ENCODE data around the gene C9orf78.

The C9orf78 gene

DNA sequence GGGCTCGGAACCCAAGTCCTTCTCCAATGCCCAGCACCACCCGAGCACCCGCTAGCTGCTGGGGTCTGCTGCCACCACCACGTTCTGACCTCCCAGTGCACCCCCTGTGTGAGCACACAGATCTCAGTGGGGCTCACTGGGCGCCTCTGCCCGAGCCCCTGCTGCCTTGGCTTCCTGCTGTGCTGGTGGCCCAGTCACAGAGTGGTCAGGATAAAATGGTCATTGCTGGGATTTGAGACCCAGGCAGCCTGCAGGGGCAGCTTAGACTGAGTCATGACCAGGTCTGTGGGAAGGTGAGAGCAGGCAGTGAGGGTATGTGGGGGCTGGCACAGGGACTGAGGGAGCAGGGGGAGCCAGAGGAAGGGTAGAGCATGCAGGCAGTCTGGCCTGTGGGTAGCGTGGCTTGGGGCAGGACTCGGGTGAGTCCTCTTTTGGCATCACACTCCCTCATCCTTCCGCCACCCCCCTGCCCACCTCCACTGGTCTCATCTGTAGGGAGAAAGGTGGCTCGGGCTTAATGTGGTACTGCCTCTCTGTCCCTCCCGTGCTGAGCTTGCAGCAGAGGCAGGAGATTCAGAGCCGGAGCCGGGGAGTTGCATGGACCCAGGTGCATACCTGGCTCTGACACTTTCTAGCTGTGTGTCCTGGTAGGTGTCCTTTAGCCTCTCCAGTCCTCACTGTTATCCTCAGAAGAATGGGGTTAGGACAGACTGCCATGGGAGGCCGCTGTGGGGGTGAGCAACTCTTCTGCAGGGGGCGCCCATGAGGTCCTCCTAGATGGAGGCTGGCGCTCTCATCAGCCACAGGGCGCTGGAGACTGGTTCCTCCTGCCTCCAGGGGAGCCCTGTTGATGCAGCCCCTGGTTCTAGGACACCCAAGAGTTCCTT is 32.3 kb upstream of the C9orf78 start:
- no peak for DNase-seq (ENCODE audit: low read depth)

DNA sequence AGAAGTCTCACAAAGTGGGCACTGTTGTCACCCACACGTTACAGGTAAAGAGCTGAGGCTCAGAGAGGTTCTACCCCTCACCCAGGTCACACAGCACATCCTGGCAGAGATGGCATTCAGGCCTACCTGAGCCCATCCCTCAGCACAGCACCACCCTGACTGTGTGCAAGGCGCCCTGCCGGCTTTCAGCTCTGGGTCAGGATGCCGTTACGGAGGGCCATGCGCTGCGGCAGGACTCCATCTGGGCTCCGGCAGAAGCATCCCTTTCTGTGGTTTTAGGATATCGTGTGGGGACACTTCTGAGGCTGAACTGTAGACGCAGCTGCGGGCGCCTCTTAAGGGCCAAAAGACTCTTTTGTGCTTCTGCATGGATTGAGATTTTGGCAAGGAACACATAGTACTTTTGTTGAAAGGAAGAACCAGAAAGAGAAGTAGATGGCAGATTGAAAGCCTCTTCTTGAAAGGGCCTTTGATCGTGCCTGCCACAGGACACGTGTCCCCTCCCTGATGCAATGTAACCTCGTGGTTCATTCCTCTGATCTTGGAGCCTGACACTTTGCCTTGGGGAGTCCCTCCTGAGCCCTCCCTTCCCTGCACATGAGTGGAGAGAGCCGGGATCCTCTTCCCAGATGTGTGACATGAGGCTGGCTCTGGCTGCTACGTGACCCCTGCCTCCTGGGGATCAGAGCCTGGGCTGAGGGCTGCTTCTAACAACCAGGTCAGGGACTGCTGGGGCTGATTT is 31.5 kb upstream of the C9orf78 start:
- DNase-seq (ENCODE audit: low read depth) = no peak

DNA sequence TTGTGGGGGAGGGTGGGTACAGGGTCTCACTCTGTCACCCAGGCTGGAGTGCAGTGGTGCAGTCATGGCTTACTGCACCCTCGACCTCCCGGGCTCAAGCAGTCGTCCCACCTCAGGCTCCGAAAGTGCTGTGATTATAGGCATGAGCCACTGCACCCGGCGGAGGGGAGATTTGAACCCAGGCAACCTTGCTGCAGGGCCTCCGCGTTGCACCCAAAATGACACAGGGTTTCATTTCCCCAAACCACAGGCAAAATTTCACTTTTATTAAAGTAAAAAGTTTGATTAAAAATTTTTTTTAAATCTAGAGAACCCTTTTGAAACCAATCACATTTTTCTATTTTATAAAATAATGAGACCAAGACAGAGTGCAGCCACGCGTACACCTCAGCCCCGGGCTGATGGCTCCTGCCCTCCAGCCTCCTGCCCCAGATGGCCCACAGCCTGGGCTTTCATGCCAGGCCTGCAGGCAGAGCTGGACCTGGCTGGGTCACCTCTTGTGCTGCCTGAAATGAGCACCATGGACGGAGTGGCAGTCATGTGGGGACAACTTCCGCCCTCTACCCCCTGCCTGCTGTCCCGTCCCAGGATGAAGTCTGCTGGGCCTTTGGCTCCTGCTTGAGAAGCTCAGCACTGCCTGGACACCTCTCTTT is 30.7 kb upstream of the C9orf78 start:
- DNase-seq (ENCODE audit: low read depth) = no peak

DNA sequence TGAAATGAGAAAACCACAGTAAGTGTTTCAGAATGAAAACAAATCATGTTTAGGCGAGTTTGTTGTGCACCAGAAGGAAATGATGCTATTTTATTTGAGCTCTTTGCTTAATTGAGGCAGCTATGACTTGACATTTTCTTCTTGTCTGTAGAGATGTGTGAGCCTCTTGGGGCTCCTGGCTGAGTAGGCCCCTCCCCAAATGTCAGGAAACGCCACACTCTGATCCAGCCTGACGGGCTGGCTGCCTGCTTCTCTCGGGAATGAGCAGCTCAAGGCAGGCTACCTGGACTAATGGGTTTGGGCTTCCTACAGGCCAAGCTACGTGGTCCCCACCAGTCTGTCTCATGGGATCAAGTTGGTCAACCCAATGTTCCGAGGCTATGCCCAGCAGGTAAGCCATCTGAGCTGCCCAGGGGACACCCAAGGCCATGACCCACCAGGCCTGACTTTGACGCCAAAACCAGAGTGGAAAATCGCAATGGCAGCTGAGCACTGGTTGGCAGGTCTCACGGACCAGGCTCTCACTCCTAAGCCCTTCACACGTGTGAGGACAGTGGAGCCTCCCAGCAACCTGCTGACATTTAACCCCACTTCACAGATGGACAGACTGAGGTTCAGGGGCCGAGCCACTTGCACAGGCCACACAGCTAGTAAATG is 30.0 kb upstream of the C9orf78 start:
- no peak for DNase-seq (ENCODE audit: low read depth)

DNA sequence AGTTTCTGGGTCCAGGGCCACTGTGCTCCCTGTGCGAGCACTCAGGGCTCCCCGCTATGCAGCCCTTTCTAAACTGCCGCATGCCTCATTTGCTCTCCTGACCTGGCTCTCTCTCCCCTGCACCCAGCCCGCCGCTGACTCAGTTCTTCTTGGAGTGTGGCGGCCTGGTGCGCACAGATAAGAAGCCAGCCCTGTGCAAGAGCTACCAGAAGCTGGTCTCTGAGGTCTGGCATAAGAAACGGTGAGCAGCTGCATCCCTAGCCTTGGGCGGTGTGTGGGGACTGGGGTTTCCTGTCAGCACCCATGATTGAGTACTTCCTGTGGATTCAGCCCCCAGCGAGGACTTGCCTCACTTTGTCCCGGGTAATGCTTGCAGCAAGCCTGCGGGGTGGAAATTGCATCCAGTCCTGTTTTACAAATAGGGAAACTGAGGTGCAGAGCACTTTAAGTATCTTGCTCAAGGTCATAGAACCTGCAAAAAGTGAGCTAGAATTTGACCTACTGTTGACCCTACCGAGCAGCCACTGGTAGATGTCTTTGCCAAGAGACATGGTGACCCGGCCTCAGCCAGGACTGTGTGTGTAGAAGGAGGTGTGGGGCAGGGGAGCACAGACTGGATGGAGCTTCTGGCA is 28.1 kb upstream of the C9orf78 start:
- peak; percentile 96 for DNase-seq (ENCODE audit: low read depth)

DNA sequence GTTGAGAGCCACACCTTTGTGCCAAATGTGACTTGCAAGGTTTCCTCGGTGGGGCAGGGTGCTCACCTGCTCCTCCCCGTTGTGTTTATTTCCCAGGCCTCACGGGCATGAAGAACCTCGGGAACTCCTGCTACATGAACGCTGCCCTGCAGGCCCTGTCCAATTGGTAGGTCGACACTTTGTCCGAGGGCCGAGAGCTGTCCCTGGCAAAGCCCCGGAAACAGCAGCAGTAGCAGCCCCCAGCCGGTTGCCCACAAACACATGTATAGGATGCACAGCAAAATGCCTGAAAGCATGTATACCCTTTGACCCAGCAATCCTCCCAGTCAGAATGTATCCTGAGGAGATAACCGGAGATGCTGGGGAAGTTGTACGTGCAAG is 26.4 kb upstream of the C9orf78 start:
- DNase-seq (ENCODE audit: low read depth) = no peak

DNA sequence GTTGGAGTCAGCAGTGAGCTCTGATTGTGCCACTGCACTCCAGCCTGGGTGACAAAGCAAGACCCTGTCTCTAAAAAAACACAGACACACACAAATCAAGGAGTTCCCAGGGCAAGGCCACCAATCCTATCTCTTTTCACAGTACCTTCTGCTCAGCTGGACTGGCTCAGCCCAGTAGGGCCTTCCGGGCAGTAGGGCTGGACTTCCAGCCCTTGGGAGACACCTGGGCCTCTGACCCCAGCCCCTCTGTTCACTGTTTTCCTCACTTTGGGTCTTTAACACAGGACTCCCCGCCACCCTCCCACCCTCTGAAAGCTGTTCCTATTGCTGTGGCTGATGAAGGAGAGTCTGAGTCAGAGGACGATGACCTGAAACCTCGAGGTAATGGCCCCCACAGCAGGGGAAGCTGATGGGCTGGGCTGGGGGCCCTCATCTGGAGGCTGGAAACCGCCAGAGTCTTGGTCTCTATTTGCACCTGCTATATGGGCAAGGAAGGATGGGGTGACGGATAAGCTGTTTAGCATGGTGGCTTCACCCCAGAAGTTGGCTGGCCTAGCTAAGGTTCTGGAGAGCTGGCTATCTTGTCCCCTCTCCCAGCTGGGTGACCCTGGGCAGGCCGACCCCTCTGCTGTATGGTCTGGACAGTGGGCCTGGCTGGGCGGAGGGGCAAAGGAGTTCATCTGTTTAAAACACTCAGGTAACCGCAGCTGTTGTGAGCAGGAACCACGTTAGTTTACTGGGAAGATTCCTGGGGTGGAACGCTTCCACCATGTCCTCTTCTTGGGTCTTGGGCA is 25.8 kb upstream of the C9orf78 start:
- DNase-seq (ENCODE audit: low read depth) = no peak

DNA sequence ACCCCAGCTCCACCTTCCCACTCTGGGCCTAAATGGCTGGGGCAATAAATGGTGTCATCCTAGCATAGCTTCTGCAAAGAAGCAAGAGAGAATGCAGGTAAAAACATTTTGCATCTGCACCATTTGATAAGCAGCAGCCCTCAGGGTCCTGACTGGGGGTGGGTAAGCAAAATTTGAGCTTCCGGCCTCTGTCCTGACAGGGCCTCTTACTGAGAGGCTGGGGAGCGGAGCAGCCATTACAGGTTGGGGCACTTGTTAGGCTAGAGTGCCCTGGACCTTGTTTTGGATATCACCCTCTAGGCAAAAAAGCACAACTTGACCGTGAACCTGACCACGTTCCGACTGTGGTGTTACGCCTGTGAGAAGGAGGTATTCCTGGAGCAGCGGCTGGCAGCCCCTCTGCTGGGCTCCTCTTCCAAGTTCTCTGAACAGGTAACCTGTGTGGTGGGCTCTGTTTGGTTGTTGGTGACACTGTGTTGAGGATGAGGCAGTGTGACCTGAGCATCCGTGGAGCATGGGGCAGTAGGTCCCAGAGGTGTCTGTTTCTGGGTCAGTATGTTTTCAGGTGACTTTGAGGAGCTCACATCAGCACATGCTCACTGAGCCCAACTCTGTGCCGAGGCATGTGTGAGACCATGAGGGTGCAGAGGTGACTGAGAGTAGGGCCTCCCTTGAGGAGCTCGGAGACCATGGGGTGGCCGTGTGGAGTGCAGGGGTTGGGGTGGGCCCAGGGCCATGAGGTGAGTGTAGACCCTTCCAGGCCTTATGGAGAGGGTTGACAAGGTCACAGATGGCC is 23.3 kb upstream of the C9orf78 start:
- no peak for DNase-seq (ENCODE audit: low read depth)

DNA sequence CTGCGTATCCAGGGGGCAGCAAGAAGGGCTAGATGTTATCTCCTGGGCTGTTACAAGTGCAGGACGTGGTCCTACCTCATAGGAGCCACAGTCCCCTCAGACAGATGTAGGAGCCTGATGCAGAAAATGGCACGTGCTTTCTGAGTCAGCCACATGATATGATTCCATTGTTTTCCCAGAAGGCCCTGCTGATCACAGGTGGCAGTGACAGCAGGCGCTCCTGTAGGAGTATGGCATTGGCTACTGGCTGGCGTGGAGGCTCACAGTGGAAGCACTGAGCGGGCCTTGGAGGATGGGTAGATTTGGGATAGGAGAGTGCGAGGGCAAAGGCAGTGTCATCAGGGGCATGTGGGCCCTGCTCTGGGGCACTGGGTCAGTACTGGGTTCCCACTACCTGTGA is 22.1 kb upstream of the C9orf78 start:
- no peak for DNase-seq (ENCODE audit: low read depth)

DNA sequence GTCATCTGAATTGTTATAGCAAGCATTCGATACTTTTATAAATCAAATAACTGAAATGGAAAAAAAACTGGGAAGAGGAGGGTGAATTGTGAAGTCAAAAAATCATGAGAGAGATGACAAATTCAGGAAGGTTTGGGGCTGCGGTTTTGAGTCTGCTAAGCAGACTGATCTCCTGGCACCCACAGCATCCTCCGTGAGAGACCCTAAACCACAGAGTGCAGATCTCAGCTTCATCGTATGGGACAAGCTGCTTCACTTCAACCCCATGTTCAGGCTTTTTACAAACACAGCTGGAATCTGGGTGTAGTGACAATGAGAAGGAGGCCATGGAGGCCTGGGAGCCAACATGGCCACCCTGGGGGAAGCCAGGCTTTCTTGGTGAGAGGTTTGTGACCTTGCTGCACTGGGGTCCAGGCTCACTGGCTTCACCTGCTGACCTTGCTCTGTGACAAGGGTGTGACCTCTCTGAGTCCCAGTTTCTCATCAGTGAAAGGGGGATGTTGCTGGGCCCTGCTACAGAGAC is 19.6 kb upstream of the C9orf78 start:
- DNase-seq (ENCODE audit: low read depth) = no peak

DNA sequence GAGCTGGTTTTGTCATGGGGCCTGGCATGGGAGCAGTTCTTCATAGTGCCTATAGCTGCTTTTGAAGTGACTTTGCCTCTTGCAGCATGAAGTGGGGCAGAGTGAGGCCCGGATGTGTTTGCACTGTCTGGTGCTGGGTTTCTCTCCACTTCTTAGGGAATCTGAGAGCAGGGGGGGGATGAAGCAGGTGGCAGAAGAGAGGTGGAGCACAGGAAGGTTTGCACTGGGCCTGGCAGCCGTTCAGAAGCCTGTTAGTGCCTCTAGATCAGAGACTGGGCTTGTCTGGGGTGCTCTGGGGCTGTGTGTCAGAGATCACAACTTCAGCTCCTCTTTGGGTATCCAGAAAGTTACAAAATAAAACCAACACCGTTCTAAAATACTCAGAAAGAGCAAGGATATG is 18.5 kb upstream of the C9orf78 start:
- DNase-seq (ENCODE audit: low read depth) = no peak

DNA sequence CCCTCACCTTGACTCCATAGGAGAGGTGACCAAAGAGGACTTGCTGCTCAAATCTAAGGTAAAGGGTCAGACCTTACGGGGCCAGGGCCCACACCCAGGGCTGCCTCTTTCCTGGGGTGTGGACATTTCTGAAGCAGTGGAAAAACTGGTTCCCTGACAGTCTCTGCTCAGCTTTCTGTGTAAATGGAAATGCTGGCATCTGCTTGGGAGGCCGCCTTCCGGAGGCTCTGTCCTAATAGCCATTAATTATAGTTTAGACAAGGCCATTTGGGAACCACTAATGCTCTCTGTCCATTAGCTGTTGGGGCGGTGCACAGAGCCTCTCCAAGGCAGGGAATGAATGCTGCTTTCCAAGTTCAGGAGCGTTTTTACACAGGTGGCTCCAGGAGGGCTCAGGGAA is 17.5 kb upstream of the C9orf78 start:
- no peak for DNase-seq (ENCODE audit: low read depth)

DNA sequence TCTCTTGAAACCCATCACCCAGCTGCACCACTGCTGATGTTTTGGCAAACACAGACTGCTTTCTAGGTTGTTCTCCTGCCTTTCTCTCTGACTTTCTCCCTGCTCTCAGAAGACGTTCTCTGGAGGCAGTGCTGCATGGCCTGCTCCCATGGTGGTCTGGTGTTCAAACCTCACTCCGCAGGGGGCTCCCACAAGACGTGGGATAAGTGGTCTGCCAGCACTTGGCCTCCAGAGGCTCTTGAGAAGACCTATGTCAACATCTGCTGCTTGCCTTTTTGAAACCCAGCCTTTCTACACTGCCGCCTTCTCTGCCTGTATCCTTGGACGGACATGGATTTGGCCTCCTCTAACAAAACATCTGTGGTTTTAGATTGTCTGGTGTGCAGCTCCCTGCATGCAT is 16.7 kb upstream of the C9orf78 start:
- DNase-seq (ENCODE audit: low read depth) = no peak

DNA sequence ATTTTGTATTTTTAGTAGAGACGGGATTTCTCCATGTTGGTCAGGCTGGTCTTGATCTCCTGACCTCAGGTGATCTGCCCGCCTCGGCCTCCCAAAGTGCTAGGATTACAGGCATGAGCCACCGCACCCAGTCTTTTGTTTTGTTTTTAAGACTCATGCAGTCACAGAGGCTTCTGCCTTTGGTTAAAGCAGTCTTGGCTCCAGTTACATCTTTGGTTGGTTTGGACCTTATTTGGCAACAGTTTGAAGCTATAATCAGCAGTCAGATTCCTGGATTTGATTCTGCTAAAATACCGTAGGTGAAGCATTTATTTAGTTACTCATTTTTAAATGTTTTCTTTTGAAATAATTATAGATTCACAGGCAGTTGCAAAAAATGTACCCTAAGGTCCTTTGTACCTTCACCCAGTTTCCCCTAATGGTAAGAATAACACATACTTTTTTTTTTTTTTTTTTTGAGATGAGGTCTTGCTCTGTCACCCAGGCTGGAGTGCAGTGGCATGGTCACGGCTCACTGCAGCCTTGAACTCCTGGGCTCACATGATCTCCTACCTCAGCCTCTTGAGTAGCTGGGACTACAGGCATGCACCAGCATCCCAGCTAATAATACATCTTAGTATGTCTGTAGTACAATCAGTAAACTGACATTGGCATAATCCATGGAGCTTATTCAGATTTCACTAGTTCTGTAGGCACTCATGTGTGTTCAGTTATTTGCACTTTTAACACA is 15.9 kb upstream of the C9orf78 start:
- DNase-seq (ENCODE audit: low read depth) = no peak

DNA sequence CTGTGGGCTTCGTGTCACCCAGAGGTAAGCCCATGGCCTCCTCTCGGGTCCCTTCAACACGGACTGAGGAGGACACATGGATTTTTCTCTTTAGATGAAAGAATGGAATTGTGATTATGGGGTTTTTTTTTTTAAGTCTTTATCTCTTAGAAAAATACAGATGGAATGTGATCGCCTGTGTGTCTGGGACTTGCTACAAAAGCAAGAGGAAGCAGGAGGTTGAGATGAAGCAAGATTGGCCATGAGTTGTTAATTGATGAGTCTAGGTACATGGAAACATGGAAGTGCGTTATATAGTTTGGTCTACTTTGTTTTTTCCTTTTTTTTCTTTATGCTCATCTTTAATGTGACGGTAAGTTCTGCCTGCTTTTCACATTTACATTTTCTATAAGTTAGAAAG is 14.8 kb upstream of the C9orf78 start:
- DNase-seq (ENCODE audit: low read depth) = no peak

DNA sequence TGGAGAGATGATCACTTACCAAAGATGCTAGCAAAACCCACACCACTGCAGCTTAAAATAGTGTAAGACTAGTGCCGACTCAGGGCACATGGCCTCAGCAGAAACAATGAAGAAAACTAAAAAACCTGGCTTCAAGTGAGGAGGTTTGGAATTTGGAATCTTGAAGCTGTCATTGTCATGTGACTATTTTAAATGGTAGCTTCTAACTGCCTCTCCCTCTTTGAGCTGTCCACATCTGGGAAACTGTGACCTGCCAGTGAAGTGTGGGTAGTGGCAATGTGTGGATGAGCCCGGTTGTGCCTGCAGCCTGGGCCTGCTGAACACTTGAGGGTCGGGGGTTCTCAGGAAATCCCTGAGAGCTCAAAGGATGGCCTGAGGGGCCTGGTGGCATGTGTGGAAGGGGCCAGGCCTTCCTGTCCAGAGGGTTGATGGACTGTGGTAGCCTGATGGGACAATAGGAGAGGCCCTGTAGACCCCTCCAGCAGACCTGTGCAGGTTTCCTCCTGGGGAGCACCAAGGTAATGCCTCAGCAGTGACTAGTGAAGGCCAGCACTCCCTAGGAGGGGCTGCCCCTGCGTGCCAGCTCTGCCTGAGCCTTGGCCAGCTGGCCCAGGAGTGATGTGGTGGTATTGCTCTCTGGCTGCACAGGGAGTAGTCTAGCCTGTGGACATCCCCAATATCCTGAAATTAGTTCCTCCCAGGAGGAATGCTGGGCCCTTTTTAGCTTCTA is 13.8 kb upstream of the C9orf78 start:
- DNase-seq (ENCODE audit: low read depth) = no peak

DNA sequence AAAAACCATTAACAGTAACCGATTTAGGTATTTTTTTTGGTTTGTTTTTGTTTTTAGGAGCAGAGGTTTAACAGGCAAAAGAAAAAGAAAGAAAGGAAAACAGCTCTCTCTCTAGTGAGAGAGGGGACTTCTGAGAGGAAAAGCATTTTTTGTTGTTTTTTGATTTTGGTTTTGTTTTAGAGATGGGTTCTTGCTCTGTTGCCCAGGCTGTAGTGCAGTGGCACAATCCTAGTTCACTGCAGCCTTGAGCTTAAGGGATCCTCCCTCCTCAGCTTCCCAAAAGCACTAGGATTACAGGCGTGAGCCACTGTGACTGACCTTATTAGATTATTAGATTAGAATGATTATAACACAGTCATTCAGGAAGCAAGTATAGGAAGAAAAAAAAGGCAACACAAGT is 10.3 kb upstream of the C9orf78 start:
- DNase-seq (ENCODE audit: low read depth) = no peak

DNA sequence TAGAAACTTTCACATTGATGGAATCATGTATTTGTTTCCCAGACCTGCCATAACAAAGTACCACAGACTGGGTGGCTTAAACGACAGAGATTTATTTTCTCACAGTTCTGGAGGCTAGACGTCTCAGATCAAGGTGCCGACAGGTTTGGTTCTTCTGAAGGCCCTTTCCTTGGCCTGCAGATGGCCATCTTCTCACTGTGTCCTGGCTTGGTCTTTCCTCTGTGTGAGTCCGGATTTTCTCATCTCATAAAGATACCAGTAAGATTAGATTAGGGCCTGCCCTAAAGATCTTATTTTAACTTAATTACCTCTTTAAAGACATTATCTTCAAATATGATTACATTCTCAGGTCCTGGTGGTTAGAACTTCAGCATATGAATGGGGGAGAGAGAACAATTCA is 6.0 kb upstream of the C9orf78 start:
- no peak for DNase-seq (ENCODE audit: low read depth)

DNA sequence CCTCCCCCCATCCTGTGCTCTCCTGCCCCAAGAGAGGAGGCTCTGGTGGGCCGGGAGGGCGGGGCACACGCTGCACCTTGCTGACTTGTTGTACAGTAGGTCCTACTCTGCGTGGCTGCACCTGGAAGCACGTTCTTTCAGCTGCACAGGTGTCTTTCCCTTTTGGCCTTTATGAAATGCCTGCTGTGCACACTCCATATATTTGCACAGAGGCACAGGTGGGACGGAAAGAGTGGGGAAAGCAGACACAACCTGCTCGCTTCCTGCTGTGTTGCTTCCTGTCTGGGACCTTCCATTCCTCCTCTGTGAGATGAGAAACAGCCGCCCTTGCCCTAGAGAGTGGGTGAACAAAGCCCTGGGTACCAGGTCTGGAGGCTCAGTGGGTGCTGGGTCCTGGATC is 5.0 kb upstream of the C9orf78 start:
- no peak for DNase-seq (ENCODE audit: low read depth)

Measured in amniotic epithelial cell (primary cell).